Hindlimb muscle (tissue), 1 donor: ENCODE data around the gene SEC14L5. TPM values are rescaled to one million over a fixed set of nuclear protein-coding genes. Genes with fewer than 3 reads are reported as not detected.
"Not testable (repeated sequence)": the region's sequence is repeated elsewhere in the genome, so short reads cannot be mapped to it uniquely, and the experiment has no call there.

Experiments used
- DNase-seq: peaks from one replicate; pipeline ENCODE4 v3.0.0-alpha.2; 2013
- polyA plus RNA-seq: library from polyadenylated mRNA; unstranded; fragments of 120-200 nt; gene quantifications from one replicate; pipeline ENCODE4 v1.2.1, GENCODE V29; 2013; ENCODE audit not compliant: insufficient read length

SEC14L5 gene
- polyA plus RNA-seq, 1 donor = 0.46 TPM

- DNase-seq = no peak
Measured at GRCh38 chr16:5042574-5043171, 84.5 kb downstream of the SEC14L5 start.

- no peak for DNase-seq
Measured at GRCh38 chr16:5044011-5044540, 85.9 kb downstream of the SEC14L5 start.

GRCh38 chr16:5044581-5044980 lies 86.5 kb downstream of the SEC14L5 start:
- DNase-seq = not testable (repeated sequence)

GRCh38 chr16:5045499-5046115 lies 87.5 kb downstream of the SEC14L5 start:
- no peak for DNase-seq

GRCh38 chr16:5046914-5047313 lies 88.8 kb downstream of the SEC14L5 start:
- DNase-seq = no peak

GRCh38 chr16:5054876-5055865 lies 97.0 kb downstream of the SEC14L5 start:
- no peak for DNase-seq

GRCh38 chr16:5056352-5056751 lies 98.2 kb downstream of the SEC14L5 start:
- no peak for DNase-seq

- DNase-seq = no peak
Measured at GRCh38 chr16:5058476-5058875, 100.3 kb downstream of the SEC14L5 start.

GRCh38 chr16:5059386-5060072 lies 101.4 kb downstream of the SEC14L5 start:
- no peak for DNase-seq

- no peak for DNase-seq
Measured at GRCh38 chr16:5060073-5060641, 102.0 kb downstream of the SEC14L5 start.

- no peak for DNase-seq
Measured at GRCh38 chr16:5062051-5062450, 103.9 kb downstream of the SEC14L5 start.

- DNase-seq = no peak
Measured at GRCh38 chr16:5062790-5063765, 104.9 kb downstream of the SEC14L5 start.

GRCh38 chr16:5064915-5065314 lies 106.8 kb downstream of the SEC14L5 start:
- no peak for DNase-seq

- no peak for DNase-seq
Measured at GRCh38 chr16:5065326-5065725, 107.2 kb downstream of the SEC14L5 start.

GRCh38 chr16:5065813-5066212 lies 107.7 kb downstream of the SEC14L5 start, which contains the start of gene C16orf89:
Gene C16orf89 (minus strand): TSS chr16:5065956. CDS start chr16:5065908, 48 bp downstream.
- no peak for DNase-seq

- no peak for DNase-seq
Measured at GRCh38 chr16:5066511-5066910, 108.4 kb downstream of the SEC14L5 start.
